ENCODE measurements around the gene KANTR. TPM values are rescaled to one million over a fixed set of nuclear protein-coding genes. Genes with fewer than 3 reads are reported as not detected.

KANTR gene
- total RNA-seq, 1 experiment from 2014 or later: 3.4 TPM

DNA sequence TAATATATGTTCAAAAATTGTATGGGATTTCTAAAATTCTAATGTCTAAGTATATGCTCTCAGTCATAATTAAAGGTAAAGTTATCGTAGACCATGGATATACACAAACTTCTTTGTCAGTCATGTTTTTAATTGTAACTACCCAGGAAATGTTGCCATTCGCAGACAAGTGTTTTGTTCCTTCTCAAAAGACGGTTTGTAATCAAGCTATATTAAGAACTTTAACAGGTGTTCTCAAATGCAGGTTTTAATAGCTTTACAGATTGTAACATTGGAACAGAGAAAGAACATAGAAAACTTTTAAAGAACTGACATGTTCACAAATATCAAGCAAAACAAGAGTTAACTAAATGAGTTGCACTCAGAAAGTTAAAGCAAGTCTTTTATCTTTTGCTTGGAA, 72.2 kb downstream of the KANTR start:
- peaks cover 5% of the 10 kb centered on the region for H3K36me3 Mint-ChIP-seq (ENCODE audit: insufficient read depth, unreplicated experiment)
- BruUV-seq (replicated peaks): no TSS peak
- no peak overlapping the region for H3K27ac Mint-ChIP-seq (ENCODE audit: low read depth, unreplicated experiment)
- ChIA-PET CTCF (no interaction called here), POLR2A (interaction anchor here (0.7 kb wide), 1 partner anchor 21 kb away, joined by 3 read pairs; no protein-coding TSS in a partner anchor)
- H3K4me3 Mint-ChIP-seq (ENCODE audit: unreplicated experiment): no peak overlapping the region
- DNase-seq (ENCODE audit: unreplicated experiment): no peak
- H3K27me3 Mint-ChIP-seq (ENCODE audit: insufficient read depth, unreplicated experiment): peaks cover 39% of the 10 kb centered on the region
- H3K4me1 Mint-ChIP-seq (ENCODE audit: insufficient read depth, unreplicated experiment): no peaks in the 10 kb centered on the region
- TF ChIP-seq, protein P1, sequence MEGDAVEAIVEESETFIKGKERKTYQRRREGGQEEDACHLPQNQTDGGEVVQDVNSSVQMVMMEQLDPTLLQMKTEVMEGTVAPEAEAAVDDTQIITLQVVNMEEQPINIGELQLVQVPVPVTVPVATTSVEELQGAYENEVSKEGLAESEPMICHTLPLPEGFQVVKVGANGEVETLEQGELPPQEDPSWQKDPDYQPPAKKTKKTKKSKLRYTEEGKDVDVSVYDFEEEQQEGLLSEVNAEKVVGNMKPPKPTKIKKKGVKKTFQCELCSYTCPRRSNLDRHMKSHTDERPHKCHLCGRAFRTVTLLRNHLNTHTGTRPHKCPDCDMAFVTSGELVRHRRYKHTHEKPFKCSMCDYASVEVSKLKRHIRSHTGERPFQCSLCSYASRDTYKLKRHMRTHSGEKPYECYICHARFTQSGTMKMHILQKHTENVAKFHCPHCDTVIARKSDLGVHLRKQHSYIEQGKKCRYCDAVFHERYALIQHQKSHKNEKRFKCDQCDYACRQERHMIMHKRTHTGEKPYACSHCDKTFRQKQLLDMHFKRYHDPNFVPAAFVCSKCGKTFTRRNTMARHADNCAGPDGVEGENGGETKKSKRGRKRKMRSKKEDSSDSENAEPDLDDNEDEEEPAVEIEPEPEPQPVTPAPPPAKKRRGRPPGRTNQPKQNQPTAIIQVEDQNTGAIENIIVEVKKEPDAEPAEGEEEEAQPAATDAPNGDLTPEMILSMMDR (IDR thresholded peaks at IDR 0.05; ENCODE audit: unreplicated experiment): no peak
- no peaks in the 10 kb centered on the region for H3K9me3 Mint-ChIP-seq (ENCODE audit: unreplicated experiment)
- intact Hi-C loops (cut with micrococcal nuclease): no loop called here

DNA sequence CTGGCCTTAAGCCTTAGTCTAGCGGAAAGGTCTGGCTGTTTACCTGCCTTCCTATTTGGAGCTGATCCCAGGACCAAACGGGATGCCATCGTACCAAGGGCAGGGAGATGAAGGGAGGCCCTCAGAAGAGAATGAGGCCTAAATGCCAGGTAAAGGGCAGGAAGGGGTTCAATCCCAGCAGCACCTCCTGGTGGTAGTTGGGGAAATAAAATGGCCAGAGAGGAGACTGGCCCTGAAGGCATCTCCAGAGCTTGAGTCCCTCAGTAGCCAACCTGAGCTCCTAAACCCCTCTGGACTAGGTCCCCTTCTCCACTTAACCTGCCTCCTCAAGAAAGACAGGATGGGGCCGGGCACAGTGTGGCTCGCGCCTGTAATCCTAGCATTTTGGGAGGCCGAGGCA, 77.4 kb downstream of the KANTR start:
- no TSS peak for BruUV-seq (replicated peaks)
- peaks cover 10% of the 10 kb centered on the region for H3K27me3 Mint-ChIP-seq (ENCODE audit: insufficient read depth, unreplicated experiment)
- no peak overlapping the region for H3K4me3 Mint-ChIP-seq (ENCODE audit: unreplicated experiment)
- no peaks in the 10 kb centered on the region for H3K4me1 Mint-ChIP-seq (ENCODE audit: insufficient read depth, unreplicated experiment)
- peak; percentile 5 for DNase-seq (ENCODE audit: unreplicated experiment)
- H3K36me3 Mint-ChIP-seq (ENCODE audit: insufficient read depth, unreplicated experiment): peaks cover 11% of the 10 kb centered on the region
- TF ChIP-seq, protein P1 (IDR thresholded peaks at IDR 0.05; ENCODE audit: unreplicated experiment): no peak
- intact Hi-C loops (cut with micrococcal nuclease): no loop called here
- ChIA-PET CTCF (no interaction called here), POLR2A (no interaction called here)
- H3K9me3 Mint-ChIP-seq (ENCODE audit: unreplicated experiment): peaks cover 6% of the 10 kb centered on the region
- no peak overlapping the region for H3K27ac Mint-ChIP-seq (ENCODE audit: low read depth, unreplicated experiment)

Other genes with a start within 250 kb of the KANTR start
- not detected in 2 replicates for gene XAGE3, start 226.1 kb upstream of the KANTR start, total RNA-seq (2022)
- 13.3 and 16.5 TPM in 2 replicates for gene FAM156B, start 196.8 kb upstream of the KANTR start, total RNA-seq (2022)
- gene FAM156A, start 135.6 kb upstream of the KANTR start, total RNA-seq (2022): 19.3 and 21.2 TPM in 2 replicates
- gene GPR173, start 45.4 kb upstream of the KANTR start, total RNA-seq (2022): 1.3 TPM in 2 replicates
- gene TSPYL2, start 11.8 kb upstream of the KANTR start, total RNA-seq (2022): 39.3 and 41.6 TPM in 2 replicates
- gene KDM5C, start 131.1 kb downstream of the KANTR start, total RNA-seq (2022): 163 and 167 TPM in 2 replicates
- gene IQSEC2, start 187.4 kb downstream of the KANTR start, total RNA-seq (2022): 19.8 and 23.0 TPM in 2 replicates

Measured in MCF 10A (cell line).